Breast epithelium (tissue), 3 donors: ENCODE measurements around the gene SHANK3.
"Not testable (repeated sequence)": the region's sequence is repeated elsewhere in the genome, so short reads cannot be mapped to it uniquely, and the experiment has no call there.

Experiments used
- POLR2A ChIP-seq: fragments of 450-650 bp; IDR thresholded peaks from one replicate; pipeline ENCODE4 v1.6.1; 2016; ENCODE audit warnings: antibody characterized with exemption, mild to moderate bottlenecking, moderate library complexity
- POLR2AphosphoS5 ChIP-seq, 3 donors: sonication (generic); formaldehyde crosslinking; IDR thresholded peaks; one replicate each; pipeline ENCODE4 v1.6.1; 2017; ENCODE audit warnings: antibody characterized with exemption in 3 of 3
- TF ChIP-seq, protein P1 (sequence below), 3 donors: fragments of 450-650 bp; IDR thresholded peaks; one replicate each; pipeline ENCODE4 v1.5.1; 2016 to 2017; ENCODE audit warnings: antibody characterized with exemption in 3 of 3, mild to moderate bottlenecking in 3 of 3, moderate library complexity in 3 of 3

GRCh38 chr22:50654664-50655063 is 18.0 kb upstream of the SHANK3 start:
- TF ChIP-seq, protein P1, sequence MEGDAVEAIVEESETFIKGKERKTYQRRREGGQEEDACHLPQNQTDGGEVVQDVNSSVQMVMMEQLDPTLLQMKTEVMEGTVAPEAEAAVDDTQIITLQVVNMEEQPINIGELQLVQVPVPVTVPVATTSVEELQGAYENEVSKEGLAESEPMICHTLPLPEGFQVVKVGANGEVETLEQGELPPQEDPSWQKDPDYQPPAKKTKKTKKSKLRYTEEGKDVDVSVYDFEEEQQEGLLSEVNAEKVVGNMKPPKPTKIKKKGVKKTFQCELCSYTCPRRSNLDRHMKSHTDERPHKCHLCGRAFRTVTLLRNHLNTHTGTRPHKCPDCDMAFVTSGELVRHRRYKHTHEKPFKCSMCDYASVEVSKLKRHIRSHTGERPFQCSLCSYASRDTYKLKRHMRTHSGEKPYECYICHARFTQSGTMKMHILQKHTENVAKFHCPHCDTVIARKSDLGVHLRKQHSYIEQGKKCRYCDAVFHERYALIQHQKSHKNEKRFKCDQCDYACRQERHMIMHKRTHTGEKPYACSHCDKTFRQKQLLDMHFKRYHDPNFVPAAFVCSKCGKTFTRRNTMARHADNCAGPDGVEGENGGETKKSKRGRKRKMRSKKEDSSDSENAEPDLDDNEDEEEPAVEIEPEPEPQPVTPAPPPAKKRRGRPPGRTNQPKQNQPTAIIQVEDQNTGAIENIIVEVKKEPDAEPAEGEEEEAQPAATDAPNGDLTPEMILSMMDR (IDR thresholded peaks at IDR 0.05): not testable (repeated sequence)
- not testable (repeated sequence) for TF ChIP-seq POLR2A; POLR2AphosphoS5 (IDR thresholded peaks at IDR 0.05)
